A673 (cell line): ENCODE measurements around the gene ACTL8.

Source experiments
- EZH2 ChIP-seq: fragments of 200-600 bp; sonication (generic); IDR thresholded peaks from 2 replicates; pipeline ENCODE4 v1.6.1; 2017; ENCODE audit warnings: borderline replicate concordance, low read depth, mild to moderate bottlenecking, mixed read lengths, antibody characterized with exemption, low read length; ENCODE audit not compliant: poor library complexity, severe bottlenecking
- TF ChIP-seq, protein P1 (sequence below): fragments of 300-800, 200-600 bp; sonication (generic); conservative IDR thresholded peaks from 2 replicates; pipeline ENCODE4 v1.5.1; 2017; ENCODE audit warnings: low read depth, mild to moderate bottlenecking, antibody characterized with exemption, low read length, moderate library complexity, mixed read lengths

DNA sequence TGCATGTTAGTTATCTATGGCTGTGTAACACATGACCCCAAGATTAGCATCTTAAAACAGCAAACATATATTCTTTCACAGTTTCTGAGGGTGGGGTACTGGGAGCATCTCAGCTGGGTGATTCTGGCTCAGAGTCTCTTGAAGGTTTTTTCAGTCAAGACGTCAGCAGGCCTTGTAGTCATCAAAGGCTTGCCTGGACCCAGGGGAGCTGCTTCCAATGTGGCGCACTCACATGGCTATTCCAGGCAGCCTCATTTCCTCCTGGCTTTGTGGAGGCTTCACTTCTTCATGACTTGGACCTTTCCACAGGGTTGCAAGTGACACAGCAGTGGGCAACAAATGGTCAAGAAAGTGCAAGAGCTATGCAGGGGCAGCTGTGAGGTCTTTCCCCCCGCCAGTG is 114.7 kb downstream of the ACTL8 start:
- TF ChIP-seq, protein P1, sequence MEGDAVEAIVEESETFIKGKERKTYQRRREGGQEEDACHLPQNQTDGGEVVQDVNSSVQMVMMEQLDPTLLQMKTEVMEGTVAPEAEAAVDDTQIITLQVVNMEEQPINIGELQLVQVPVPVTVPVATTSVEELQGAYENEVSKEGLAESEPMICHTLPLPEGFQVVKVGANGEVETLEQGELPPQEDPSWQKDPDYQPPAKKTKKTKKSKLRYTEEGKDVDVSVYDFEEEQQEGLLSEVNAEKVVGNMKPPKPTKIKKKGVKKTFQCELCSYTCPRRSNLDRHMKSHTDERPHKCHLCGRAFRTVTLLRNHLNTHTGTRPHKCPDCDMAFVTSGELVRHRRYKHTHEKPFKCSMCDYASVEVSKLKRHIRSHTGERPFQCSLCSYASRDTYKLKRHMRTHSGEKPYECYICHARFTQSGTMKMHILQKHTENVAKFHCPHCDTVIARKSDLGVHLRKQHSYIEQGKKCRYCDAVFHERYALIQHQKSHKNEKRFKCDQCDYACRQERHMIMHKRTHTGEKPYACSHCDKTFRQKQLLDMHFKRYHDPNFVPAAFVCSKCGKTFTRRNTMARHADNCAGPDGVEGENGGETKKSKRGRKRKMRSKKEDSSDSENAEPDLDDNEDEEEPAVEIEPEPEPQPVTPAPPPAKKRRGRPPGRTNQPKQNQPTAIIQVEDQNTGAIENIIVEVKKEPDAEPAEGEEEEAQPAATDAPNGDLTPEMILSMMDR = no peak
- no peak for TF ChIP-seq EZH2
